ENCODE measurements around the gene SRGAP1.

- TF ChIP-seq CTCF (IDR thresholded peaks at IDR 0.05; ENCODE audit: insufficient read depth, low read length) = no peak
- no peak for TF ChIP-seq POLR2AphosphoS5 (IDR thresholded peaks at IDR 0.05; ENCODE audit: low read depth)
- no peak for TF ChIP-seq GABPA (IDR thresholded peaks at IDR 0.05; ENCODE audit: low read depth)
- TF ChIP-seq REST (IDR thresholded peaks at IDR 0.05; ENCODE audit: insufficient replicate concordance, low read depth) = no peak
- no peak for TF ChIP-seq SPI1 (IDR thresholded peaks at IDR 0.05; ENCODE audit: borderline replicate concordance, low read depth)
Observed at GRCh38 chr12:64064240-64064639, 219.7 kb downstream of the SRGAP1 start.

Measured in HL-60 (cell line).